Activated CD4-positive, alpha-beta T cell treated with anti-CD3 and anti-CD28 coated beads, Interleukin-10, Interleukin-2, amounts not matched to agents 100 ng/mL and 50 ng/mL, durations not matched to agents 16 hours and 8 hours (primary cell): ENCODE measurements around the gene KCNK17.
A peak's percentile ranks its signal among the peaks of the same experiment; 100 is the strongest.

Source experiments
- DNase-seq: peaks from one replicate; pipeline ENCODE4 v3.0.0-alpha.2; 2020

KCNK17 gene, protein sequence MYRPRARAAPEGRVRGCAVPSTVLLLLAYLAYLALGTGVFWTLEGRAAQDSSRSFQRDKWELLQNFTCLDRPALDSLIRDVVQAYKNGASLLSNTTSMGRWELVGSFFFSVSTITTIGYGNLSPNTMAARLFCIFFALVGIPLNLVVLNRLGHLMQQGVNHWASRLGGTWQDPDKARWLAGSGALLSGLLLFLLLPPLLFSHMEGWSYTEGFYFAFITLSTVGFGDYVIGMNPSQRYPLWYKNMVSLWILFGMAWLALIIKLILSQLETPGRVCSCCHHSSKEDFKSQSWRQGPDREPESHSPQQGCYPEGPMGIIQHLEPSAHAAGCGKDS

DNA sequence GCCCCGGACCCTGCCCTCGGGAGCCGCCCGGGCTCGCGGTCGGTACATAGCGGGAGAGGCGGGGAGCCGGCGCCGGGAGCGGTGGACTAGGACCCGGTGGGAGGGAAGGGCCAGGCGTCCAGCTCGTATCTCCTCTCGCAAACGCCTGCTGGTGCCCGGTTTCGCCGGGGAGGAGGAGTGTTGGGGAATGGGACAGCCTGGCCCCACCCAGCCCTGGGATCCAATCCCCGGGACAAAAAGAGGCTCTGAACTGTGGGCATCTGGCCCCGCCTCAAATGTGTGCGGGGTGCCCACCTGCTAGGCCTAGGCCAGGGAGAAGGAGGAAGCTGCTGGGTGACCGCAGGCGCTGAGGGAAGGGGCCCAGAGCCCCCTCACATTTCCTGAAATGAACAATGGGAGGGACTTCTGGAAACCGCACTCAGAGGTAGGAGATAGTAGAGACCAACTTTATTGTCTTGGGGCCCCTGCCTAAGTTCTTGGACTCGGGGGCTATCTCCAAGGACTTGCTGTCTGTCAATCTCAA lies at the start of gene KCNK17:
TSS of gene KCNK17 (minus strand) at position 147 of the 523 bp plus-strand sequence. CDS start at position 48, 99 bp downstream.
- no peak for DNase-seq

DNA sequence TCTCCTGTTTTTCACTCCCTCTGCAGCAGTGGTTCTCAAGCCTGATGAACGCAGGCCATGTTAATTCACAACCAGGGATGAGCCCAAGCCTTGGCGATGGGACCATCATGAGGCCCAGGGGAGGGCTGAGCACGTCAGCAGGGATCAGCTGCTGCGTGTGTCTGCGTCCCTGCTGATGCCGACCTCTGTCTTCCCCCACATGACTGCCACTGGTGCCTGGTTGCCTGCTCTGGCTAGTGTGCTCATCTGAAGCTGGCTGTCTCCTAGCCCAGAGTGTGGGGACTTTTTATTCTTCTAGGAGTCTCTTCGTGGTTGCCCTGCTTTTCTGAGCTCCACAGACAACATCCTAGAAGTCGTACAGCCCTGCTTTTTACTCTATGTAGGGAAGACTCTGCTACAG lies 49.1 kb upstream of the KCNK17 start:
- DNase-seq = no peak

DNA sequence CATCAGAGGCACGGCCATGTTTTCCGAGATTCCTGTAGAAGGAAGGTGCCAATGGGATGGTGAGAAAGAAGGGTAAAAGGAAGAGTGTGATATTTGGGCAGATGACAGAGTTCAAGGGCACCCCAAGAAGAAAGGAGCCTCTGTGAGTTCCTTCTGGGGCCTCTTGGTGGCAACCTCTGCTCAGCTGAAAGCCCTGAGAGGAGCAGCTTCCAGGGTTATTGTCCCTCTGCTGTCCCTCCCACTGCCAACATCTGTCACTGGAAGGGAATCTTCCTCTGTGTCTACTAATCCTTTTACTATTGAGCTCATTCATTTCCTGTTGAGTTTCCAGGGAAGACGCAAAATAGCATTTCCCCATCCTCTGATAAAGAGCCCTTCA lies 48.3 kb upstream of the KCNK17 start:
- no peak for DNase-seq

DNA sequence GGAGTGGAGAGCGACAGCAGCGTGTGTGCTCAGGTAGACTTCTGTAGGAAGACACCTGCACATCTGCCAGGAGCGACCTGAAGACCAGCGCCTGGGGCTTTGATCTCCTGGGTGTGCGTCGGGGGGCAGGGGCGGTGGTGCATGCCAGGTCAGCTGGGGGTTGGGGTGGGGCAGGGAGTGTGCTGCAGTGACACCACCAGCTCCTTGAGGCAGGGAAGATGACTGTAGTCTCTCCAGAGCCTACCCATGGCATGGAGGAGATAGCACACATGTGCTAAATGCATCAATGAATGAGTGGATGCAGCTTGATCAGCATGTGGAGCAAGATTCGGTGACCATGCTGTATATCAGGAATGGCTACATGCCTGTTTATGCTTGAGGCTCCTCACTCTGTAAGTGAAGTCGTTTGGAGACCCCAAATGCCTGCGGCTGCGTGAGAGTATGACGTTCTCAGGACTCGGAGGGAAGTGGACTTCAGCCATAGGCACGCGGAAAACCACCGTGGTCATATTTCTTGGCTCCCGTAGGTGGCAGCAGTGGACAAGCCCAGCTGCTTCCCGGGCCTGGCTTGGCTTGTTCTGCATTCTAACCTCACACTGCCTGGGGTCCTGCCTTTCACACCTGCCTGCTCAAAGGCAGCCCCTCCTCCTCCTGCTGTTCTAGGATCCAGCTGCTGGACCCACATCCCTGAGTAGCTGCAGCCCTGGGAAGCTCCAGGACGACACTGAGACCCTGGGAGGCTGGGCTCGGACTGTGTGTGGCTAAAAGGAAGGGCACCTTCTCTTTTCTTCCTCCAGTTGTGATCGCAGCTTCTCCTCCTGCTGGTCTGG lies 47.7 kb upstream of the KCNK17 start:
- peak; percentile 58 for DNase-seq

DNA sequence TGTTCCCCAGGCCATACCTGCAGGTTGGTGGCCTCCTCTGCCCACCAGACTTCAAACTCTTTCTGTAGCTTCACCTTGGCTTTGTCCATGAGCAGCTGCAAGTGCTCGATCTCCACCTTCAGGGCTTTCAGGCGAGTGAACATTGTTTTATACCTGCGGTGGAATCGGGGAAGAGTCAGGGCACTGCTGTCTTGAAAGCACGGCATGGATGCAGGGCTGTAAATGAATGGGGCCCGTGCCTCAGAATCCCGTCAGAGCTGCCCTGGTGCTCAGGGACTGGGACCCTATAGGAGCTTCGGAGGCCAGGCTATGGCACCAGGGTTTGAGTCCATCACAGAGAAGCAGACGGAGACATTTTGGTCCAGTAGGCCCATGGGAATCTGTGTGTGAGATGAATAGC lies 46.2 kb upstream of the KCNK17 start:
- DNase-seq = no peak

DNA sequence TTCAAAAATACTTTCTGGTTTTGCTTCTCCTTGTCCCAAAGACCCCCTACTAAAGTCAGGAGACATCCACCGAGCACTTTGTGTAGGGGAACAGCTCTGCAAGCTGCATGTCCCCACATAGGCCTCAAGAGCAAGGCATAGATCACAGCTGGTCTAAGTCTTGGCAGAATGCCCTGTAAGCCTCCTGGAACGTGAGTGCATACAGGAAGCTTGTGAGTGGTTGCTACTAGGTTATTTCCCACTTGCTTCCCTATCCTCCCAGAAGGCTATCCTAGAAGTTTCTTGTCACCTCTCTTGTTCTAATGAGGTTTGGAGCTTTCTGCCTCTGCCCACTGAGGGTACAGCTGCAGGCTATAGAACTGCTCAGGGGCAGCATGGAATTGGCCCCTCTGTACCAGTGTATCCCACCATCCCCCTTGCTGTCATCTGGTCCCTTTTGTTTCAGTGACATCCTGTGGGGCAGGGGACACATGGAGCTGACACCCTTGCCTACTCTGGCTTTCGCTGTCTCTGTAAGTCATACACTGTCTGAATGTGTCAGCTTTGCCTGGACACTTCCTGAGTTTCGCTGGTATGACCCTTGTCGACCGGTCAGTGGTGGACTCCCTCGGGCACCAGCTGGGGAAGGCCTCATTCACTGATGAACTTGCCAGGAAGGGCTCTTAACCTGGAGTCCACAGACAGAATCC lies 43.9 kb upstream of the KCNK17 start:
- no peak for DNase-seq

DNA sequence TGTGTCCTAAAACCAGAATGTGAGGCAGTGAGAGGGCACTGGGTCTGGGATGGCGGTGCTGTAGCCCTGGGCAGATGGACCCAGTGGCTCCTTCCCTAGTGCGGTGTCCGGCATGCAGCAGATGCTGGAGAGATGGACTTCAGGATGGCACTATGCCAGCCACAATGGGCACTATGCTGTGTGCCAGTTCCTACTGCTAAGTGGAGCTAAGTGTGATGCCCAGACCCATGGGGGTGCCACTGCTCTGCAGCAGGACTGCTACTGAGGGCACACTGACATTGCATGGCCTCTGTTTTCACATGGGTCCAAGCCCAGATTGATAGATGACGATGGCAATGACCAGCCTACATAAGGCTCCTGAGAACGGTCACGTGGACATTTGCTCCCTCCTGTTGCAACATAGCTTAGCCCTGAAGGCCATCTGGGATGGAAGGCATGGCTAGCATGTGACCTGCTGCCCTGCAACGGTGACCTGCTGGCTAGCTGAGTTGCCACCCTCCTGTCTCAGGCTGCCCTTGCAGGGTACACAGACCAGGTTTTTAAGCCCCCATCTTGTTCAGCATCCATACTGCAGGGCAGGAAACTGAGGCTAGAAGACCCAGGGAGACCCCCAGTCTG lies 39.6 kb upstream of the KCNK17 start:
- no peak for DNase-seq

DNA sequence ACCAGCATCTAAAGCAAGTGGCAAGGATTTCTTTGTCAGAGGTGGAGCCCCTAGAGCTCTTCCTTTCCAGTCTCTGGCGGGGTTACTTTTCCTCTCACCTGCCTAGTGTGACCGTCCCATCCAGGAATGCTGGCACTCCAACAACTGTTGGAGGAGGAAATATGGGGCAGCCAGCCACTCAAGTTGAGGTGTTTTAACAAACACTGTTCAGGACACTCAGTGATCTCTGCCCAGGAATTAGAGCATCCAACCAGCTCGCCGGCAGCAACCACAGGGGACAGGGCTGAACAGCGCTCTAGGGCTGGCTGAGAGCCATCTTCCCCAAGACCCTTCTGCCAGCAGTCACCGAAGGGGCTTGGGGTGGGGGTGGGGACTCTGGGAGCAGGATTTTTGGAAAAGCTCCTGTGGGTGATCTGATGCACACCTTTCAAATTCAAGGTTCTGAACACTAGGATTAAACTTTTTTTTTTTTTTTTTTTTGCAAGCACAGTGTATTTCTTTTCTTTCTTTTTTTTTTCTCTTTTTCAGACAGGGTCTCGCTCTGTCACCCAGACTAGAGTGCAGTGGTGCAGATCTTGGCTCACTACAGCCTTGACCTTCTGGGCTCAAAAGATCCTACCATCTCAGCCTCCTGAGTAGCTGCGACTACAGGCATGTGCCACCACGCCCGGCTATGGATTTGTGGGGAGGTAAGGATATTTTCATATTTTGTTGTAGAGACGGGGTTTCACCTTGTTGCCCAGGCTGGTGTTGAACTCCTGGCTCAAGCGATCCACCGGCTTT lies 36.7 kb upstream of the KCNK17 start:
- DNase-seq = no peak

DNA sequence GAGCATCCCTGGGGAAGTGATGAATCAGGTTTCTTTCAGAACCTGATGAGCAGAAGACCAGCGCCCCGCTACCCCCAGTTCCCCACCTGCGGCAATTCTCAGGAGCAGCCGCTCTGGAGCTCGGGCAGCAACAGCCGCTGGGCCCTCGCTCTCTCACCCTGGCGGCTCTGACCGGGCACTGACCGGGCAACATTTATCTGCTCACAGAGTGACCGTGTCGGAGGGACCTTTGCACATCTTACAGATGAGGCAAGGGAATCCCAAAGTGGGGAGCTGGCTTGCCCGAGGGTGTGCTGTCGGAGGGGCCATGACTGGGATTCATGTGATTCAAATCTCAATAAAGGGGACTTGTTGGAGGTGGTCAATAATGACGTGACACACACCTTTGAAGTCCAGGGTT lies 34.5 kb upstream of the KCNK17 start:
- DNase-seq = no peak

DNA sequence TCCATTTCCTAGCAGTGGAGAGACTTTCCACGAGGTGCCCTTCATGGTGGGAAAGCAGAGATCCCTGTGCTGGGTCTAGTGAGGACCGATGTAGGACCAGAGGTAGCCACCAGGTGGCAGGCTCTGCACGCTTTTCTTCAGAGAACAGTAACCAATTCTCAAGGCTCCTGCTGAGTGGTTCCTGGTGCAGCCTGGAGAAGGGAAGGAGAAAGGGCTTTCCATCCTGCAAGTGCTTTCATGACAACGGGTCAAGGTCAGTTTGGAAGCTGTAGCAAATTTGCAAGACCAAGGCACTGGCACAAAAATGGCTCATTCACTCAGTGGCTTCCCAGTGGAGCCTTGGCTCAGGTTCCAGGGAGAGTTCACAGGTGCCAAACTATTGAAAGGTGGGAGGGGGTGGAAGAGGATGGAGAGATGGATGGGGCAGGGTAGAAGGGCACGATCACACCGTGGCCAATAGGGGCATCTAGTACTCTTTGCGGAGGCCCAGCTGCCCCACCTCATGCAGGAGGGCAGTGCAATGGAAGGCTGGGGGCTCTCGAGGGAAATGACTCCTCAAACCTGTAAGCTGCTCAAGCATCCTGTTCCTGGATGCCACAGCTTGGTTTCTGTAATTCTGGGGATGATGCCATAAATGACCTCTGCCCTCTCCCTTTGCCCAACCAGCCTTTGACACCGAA lies 33.8 kb upstream of the KCNK17 start:
- DNase-seq = peak; percentile 66

DNA sequence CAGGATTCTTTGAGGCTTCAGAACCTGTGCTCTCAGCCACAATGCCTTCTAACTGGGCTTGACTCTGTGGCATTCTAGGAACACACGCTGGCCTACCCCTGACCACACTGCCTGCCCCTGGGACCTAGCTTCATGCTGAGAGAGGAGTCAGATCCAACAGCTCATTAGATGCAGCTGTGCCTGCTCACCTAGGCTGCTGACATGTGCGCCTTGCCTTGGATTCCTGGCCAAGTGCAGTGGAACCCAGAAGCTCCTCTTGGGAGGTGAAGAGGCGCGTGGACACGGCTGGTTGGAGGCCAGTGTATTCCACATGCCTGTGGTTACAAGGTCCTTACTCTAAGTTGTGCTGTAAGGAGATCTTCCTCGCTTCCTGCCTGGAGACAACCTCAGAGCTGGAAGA lies 33.0 kb upstream of the KCNK17 start:
- DNase-seq = no peak

DNA sequence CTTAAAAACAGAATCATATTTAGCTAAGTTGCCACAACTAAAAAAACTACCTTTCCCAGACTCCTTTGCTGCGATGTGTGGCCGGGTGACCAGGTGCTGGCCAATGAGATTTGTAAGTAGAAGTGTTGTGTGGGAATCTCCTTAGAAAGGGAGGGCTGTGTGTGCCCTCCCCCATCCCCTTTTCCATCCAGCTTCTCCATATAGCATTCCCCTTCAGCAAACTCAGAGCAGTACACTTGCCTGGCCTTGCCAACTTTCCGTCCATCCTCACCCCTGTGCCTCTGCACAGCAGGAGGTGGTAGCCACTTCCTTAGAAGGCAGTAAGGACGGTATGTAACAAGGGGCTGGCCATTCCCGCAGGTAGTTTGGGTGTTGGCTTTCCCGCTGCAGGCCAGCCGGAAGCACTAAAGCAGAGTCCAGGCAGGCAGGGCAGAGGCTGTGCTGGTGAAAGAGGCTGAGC lies 30.6 kb upstream of the KCNK17 start:
- DNase-seq = no peak

DNA sequence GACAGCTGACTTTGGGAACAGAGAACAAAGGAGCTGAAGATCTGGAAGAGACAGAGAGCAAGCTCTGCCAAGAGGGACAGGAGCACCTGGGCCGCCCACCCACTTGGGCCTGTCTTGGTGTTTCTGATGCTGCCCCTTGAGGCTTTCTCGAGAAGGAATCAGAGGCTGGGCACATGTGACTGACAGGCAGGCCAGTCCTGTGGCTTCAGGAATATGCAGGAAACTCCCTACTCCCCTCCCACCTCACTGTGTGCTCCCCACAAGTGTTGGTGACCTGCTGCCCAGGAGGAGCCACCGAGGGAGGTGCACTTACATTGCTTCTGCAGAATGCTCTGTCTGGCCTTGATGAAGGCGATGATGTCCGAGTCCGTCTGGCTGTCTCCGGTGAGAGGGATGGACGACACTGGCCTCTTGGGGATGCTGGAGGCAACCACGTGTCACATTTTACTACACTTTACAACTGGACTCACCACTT lies 29.2 kb upstream of the KCNK17 start:
- no peak for DNase-seq

DNA sequence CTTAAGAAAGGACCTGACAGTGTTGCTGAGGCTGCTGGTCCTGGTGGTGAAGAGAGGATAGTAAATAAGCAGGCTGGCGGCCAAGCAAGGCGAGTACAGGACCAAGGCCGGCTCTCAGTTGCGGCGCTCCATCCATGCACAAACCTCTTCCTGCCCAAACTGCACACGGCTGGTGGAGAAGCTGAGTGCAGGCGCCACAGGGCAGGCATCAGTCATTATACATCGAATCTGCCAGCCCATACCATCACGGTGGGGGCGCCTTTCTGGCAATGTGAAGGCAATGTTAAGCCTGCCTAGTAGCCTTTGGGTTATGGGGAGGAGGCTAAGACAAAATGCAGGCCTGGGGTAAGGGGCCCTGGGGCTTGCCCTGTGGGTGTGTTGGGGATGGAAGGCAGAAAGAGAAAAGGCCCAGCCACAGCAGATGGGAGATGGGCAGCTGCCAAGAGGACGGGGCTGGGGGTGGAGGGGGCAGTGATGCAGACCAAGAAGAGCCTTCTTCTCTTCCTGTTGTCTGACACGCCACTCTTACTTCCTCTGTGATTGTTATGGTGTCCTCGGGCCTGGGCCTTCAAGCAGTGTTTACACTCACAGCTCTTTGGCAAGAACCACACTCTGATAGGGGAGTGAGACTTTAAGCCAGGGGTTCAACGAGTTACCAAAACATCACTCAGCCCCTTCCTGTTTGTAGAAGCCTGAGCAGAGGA lies 28.6 kb upstream of the KCNK17 start:
- DNase-seq = no peak

DNA sequence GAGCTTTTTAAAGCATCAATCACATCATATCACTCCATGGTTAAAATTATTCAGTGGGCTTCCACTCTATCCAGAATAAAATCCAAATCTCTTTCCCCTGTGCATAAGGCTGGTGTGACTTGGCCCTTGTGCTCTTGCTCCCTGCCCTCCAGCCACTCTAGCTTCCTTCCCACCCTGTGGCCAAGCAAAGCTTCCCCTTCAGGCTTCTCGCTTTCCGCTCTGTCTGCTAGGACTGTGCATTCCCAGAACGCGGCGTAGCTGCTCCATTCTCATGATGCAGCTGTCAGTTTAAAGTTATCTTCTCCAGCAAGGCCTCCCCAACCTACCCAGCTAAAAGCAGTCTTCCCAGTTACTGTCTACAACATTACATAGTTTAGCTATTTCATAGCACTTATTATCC lies 27.7 kb upstream of the KCNK17 start:
- DNase-seq = no peak

DNA sequence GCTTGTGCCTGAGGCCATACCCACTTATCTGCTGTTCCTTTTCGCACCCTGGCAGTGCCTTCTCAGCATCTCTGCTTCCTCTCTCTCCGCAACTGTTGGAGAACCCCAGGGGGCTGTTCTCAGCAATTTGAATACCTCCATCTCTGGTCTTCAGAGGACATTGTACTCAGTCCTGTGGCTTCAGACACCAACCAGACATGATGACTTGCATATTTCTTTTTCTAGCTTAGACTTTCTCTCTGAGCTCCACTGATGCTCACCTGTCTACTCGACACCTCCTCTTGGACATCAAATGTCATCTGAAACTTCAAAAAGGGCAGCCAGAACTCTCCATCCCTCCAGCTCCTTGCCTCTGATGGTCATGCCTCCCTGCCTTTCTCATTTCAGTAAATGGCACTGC lies 27.1 kb upstream of the KCNK17 start:
- no peak for DNase-seq

DNA sequence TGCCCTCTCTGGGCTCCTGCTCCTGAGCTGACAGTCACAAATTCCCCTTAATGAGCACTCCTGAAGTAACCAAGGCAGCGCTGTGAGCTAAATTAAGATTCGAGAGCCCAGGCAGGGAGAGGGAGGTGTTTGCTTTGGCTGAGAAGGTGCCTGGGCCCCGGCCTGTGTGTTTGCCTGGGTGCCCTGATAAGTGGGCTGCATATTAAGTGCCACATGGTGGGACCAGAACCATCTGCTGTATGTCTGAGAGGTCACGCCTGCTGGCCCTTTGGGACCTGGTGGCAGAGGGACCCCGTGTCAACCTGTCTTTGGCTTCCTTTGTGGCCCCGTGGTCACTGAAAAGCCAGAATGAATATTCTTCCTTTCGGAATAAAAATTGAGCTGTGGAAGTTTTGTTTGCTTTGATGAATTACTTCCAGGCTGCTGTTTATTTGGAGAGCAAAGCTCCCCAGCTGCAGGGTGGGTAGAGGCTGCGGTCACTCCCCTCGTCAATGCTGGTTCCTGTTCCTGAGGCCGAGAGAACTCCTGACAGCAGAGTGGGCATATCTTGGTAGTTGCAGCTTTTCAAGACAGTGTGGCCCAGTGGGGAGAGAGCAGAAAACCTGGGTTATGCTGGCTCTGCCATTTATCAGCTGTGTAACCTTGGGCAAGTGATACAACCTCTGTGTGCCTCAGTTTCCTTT lies 25.8 kb upstream of the KCNK17 start:
- DNase-seq = no peak

DNA sequence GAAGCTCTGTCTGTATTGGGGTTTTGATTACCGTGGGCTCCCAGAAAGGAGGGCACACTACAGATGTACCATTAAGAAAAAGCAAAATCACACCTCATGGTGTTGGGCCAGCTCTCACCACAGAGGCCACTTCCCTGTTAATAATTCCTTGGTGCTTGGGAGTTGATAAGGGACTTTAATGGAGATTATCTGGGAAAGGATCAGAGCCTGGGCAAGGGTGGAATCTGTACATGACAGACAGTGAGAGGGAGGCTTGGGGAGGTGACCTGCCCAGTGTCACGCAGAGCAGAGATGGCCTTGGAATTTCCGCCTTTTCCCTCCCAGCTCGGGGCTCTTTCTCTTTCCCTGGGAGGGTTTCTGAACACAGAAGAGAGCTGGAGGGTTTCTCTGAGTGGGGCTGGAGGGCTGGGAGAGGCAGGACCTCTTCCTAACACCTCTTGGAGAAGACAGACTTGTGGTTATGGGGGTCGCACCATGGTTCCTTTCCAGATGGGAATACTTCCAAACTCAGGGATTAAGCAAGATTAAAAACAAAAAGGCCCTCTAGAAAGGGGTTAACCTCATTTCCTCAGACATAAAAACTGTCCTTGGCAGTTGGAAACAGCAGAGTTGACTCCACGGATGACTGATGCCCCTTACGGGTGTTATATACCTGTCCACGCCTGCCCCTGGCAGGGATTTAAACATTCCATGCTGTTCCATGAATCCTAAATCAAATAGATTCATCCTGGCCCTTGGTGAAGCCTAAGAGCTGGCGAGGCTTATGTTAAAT lies 25.1 kb upstream of the KCNK17 start:
- no peak for DNase-seq

DNA sequence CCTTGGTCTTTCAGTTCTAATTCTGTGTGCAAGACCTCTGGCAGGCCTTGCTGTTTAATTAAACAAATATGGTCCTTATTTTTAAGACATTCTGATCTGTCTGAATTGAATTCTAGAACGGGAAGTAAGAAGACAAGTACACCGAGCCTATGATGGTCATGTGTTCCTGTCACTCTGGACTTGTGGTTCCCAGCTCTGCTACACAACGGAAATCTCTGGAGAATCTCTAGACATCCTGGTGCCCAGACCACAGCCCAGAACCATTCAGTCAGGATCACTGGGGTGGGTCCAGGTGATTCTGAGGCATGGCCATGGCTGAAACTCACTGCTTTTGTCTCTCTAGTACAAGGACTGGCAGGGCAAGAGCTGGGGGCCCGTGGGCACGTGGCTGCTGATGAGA lies 24.2 kb upstream of the KCNK17 start:
- no peak for DNase-seq
